Right atrium auricular region (tissue), 2 donors: ENCODE results near the gene TENM4. TPM values are rescaled to one million over a fixed set of nuclear protein-coding genes. Genes with fewer than 3 reads are reported as not detected.

Experiments
- DNase-seq: peaks from one replicate; pipeline ENCODE4 v3.0.0-alpha.2; 2019; ENCODE audit warnings: low spot score
- H3K27ac ChIP-seq, 2 donors: fragments of 200-600 bp; sonication (generic); 1 replicate in 1 of 2; 2 replicates in 1 of 2; pipeline ENCODE4 v1.5.1; 2016 to 2019
- H3K27me3 ChIP-seq, 2 donors: fragments of 200-600 bp; sonication (generic); one replicate each; pipeline versions ENCODE4 v1.5.1 to v1.6.0; 2017 to 2019
- H3K36me3 ChIP-seq: fragments of 200-600 bp; sonication (generic); one replicate; pipeline ENCODE4 v1.5.1; 2016
- H3K4me1 ChIP-seq, 2 donors: fragments of 200-600 bp; sonication (generic); one replicate each; pipeline versions ENCODE4 v1.5.1 to v1.6.0; 2017 to 2019
- H3K4me3 ChIP-seq, 2 donors: fragments of 200-600 bp; sonication (generic); 1 replicate in 1 of 2; 2 replicates in 1 of 2; pipeline ENCODE4 v1.5.1; 2017 to 2019; ENCODE audit warnings: mild to moderate bottlenecking in 1 of 2, moderate library complexity in 1 of 2
- H3K9me3 ChIP-seq, 2 donors: fragments of 200-600 bp; sonication (generic); one replicate each; pipeline ENCODE4 v1.5.1; 2019
- total RNA-seq, 2 donors: library from RNA; depleted of rRNA; stranded (reverse); fragments of >200 nt; gene quantifications; one replicate each; pipeline ENCODE4 v1.1.0, GENCODE V29; 2016
- TF ChIP-seq, protein P1 (sequence below), 2 donors: fragments of 200-600 bp; sonication (generic); IDR thresholded peaks; one replicate each; pipeline ENCODE4 v1.5.1; 2019; ENCODE audit warnings: antibody characterized with exemption in 2 of 2

TENM4 gene
- total RNA-seq, 2 donors from 2014 or later, result 0.30 to 0.98 TPM

DNA sequence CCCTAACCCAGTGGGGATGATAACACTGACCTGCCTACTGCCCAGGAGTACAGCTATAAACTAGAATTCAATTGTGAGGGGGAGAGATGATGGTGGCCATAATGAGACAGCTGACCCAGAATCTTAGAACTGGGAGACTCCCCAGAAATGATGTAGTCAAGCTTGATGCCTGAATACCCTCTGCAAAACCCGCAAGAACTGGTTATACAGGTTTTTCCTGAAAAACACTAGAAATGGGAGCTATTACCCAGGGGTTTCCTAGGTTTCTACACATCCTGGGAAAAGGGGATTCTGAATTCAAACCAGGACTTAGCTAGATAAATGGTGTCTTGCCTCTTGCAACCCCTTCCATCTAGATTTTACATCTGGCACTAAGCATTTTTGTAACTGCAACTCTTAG is 752.4 kb downstream of the TENM4 start:
- H3K4me3 ChIP-seq, result no peak overlapping the region
- H3K27ac ChIP-seq, result no peak overlapping the region
- no peak for DNase-seq
- TF ChIP-seq, protein P1, sequence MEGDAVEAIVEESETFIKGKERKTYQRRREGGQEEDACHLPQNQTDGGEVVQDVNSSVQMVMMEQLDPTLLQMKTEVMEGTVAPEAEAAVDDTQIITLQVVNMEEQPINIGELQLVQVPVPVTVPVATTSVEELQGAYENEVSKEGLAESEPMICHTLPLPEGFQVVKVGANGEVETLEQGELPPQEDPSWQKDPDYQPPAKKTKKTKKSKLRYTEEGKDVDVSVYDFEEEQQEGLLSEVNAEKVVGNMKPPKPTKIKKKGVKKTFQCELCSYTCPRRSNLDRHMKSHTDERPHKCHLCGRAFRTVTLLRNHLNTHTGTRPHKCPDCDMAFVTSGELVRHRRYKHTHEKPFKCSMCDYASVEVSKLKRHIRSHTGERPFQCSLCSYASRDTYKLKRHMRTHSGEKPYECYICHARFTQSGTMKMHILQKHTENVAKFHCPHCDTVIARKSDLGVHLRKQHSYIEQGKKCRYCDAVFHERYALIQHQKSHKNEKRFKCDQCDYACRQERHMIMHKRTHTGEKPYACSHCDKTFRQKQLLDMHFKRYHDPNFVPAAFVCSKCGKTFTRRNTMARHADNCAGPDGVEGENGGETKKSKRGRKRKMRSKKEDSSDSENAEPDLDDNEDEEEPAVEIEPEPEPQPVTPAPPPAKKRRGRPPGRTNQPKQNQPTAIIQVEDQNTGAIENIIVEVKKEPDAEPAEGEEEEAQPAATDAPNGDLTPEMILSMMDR (IDR thresholded peaks at IDR 0.05), result no peak
- no peaks in the 10 kb centered on the region for H3K9me3 ChIP-seq
- H3K36me3 ChIP-seq, result no peaks in the 10 kb centered on the region
- H3K27me3 ChIP-seq, result no peaks in the 10 kb centered on the region
- H3K4me1 ChIP-seq, result no peaks in the 10 kb centered on the region

- Histone ChIP-seq H3K36me3 (no peaks in the 10 kb centered on the region), H3K9me3 (no peaks in the 10 kb centered on the region), H3K4me3 (no peak overlapping the region), H3K4me1 (no peaks in the 10 kb centered on the region), H3K27me3 (no peaks in the 10 kb centered on the region), H3K27ac (no peak overlapping the region)
- TF ChIP-seq, protein P1 (IDR thresholded peaks at IDR 0.05), result no peak
- DNase-seq, result no peak
Measured at GRCh38 chr11:78685156-78685555, 755.7 kb downstream of the TENM4 start.

GRCh38 chr11:78684377-78684776 is 756.5 kb downstream of the TENM4 start:
- no peak for DNase-seq
- no peaks in the 10 kb centered on the region for H3K9me3 ChIP-seq
- H3K27me3 ChIP-seq, result no peaks in the 10 kb centered on the region
- no peak overlapping the region for H3K4me3 ChIP-seq
- no peaks in the 10 kb centered on the region for H3K4me1 ChIP-seq
- TF ChIP-seq, protein P1 (IDR thresholded peaks at IDR 0.05), result no peak
- no peaks in the 10 kb centered on the region for H3K36me3 ChIP-seq
- H3K27ac ChIP-seq, result no peak overlapping the region

DNA sequence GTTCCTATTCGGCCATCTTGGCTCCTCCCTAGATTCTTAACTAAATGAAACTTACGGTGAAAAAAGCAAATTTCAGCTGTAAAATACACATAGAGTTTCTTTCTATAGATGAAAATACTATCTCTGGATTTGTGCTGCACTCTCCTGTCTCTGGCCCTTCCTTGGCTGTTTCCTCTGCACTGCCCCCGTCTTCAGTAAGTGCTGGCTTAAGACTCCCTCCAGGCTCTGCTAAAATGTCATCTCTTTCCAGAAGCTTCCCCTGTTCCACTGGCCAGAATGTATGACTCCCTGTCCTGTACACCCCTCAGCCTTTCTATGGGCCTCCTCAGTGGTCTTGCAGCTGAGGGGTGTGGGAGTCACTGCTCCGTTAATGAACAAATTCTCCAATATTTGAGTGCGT is 757.1 kb downstream of the TENM4 start:
- no peak overlapping the region for H3K4me3 ChIP-seq
- H3K36me3 ChIP-seq, result no peaks in the 10 kb centered on the region
- H3K4me1 ChIP-seq, result no peaks in the 10 kb centered on the region
- no peaks in the 10 kb centered on the region for H3K9me3 ChIP-seq
- DNase-seq, result no peak
- no peaks in the 10 kb centered on the region for H3K27me3 ChIP-seq
- no peak overlapping the region for H3K27ac ChIP-seq
- TF ChIP-seq, protein P1 (IDR thresholded peaks at IDR 0.05), result no peak

DNA sequence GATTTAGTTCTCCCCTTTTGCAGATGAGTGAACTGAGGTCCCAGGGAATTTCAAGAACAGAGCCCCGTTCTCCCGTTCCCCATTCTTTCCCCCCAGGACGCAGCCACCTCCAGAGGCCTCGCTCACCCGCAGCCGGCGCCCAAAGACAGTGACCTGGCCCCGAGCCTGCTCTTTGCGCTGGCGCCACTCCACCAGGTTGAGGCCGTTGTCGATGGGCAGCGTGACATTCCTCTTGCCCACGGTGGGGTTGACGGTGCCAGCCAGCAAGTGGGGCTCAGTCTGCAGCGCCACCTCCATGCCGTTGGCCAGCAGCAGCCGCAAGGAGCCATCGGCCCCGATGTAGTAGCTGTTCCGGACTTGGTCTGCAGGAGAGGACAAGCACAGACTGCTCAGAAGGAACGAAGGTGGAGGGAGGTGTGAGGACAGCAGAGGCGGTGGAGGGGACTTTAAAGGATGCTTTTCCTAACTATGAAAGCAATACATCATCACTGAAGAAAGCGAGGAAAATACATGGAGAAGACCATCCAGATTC is 764.7 kb downstream of the TENM4 start:
- H3K27me3 ChIP-seq, result no peaks in the 10 kb centered on the region
- TF ChIP-seq, protein P1 (IDR thresholded peaks at IDR 0.05), result no peak
- H3K36me3 ChIP-seq, result no peaks in the 10 kb centered on the region
- H3K4me1 ChIP-seq, result no peaks in the 10 kb centered on the region
- no peak for DNase-seq
- no peak overlapping the region for H3K27ac ChIP-seq
- no peaks in the 10 kb centered on the region for H3K9me3 ChIP-seq
- no peak overlapping the region for H3K4me3 ChIP-seq
